Cardiac fibroblast (primary cell): ENCODE results near the gene RASGRP2.

Experiments
- DNase-seq, 2 donors: peaks; one replicate each; pipeline versions ENCODE4 v3.0.0 to v3.0.0-alpha.2; 2010; ENCODE audit warnings: low read depth in 2 of 2
- H3K4me3 ChIP-seq, 2 donors: replicated peaks in 1 of 2; 1 replicate in 1 of 2; 2 replicates in 1 of 2; pipeline ENCODE4 v1.5.1; 2011; ENCODE audit warnings: low read depth in 2 of 2, low read length in 2 of 2, mild to moderate bottlenecking in 2 of 2, moderate library complexity in 1 of 2
- TF ChIP-seq, protein P1 (sequence below): IDR thresholded peaks from one replicate; pipeline ENCODE4 v1.5.1; 2011; ENCODE audit warnings: low read depth, mild to moderate bottlenecking, low read length, inconsistent platforms

The RASGRP2 gene

DNA sequence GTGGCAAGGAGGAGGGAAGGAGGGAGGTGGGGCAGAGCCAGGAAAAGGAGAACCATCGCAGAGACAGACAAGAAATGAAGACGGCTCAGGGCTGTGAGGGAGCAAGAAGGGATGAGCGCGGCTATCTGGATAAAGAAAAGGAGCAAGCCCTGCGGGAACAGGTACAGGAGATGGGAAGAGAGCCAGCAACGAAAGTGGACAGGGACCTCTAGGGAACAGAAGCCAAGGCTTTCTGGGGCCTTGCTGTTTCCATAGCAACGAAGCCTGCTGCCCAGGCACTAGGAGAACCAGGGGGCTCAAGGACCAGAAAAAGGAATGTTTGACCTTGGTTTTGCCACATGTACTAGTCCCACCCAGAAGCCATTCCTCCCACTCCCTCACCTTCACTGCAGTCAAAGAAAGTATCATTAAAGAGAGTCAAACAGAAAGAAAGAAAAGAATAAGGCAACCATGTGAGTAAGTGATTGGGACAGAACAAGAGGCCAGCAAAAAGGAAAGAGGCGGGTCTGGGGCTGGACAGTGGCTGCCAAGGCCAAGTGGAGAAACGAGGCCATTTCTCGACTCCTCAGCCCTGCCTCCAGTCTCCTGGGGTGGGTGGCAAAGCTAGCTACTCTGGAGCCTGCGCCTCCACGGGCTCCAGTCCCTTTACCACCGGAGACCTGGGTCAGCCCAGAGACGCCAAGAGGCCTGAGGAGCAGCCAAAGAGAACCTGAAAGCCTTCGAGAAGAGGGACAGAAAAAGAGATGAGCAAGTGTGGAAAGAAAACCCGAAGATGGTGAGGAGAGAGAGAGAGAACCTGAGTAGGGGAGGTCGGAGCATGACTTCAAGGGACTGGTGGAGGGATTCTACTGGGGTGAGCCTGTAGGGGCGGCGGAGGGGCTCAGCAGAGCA, 56.1 kb downstream of the RASGRP2 start:
- DNase-seq, result peak; percentile 16 to 21
- TF ChIP-seq, protein P1, sequence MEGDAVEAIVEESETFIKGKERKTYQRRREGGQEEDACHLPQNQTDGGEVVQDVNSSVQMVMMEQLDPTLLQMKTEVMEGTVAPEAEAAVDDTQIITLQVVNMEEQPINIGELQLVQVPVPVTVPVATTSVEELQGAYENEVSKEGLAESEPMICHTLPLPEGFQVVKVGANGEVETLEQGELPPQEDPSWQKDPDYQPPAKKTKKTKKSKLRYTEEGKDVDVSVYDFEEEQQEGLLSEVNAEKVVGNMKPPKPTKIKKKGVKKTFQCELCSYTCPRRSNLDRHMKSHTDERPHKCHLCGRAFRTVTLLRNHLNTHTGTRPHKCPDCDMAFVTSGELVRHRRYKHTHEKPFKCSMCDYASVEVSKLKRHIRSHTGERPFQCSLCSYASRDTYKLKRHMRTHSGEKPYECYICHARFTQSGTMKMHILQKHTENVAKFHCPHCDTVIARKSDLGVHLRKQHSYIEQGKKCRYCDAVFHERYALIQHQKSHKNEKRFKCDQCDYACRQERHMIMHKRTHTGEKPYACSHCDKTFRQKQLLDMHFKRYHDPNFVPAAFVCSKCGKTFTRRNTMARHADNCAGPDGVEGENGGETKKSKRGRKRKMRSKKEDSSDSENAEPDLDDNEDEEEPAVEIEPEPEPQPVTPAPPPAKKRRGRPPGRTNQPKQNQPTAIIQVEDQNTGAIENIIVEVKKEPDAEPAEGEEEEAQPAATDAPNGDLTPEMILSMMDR, result no peak
- H3K4me3 ChIP-seq, result no peak overlapping the region

DNA sequence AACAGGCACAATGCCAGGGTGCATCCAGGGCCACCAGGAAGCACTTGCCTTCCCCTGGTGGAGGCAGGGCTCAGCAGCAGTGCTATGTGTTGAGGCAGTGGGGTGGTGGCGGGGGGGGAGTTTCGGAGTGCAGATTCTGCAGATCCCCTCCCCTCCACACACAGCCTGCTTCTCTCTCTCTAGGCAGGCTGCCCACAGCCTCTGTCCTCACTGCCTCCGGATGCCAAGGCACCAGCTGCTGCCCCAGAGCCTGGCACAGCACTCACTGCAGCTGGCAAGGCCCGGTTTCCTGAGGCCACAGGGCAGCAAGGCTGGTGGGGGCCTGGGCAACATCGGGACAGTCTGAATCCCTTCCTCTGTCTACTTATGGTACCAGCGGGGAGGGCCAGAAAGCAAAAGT, 56.7 kb downstream of the RASGRP2 start:
- no peak overlapping the region for H3K4me3 ChIP-seq
- TF ChIP-seq, protein P1, result no peak
- peak in 1 of 2 donors; percentile 5 for DNase-seq

DNA sequence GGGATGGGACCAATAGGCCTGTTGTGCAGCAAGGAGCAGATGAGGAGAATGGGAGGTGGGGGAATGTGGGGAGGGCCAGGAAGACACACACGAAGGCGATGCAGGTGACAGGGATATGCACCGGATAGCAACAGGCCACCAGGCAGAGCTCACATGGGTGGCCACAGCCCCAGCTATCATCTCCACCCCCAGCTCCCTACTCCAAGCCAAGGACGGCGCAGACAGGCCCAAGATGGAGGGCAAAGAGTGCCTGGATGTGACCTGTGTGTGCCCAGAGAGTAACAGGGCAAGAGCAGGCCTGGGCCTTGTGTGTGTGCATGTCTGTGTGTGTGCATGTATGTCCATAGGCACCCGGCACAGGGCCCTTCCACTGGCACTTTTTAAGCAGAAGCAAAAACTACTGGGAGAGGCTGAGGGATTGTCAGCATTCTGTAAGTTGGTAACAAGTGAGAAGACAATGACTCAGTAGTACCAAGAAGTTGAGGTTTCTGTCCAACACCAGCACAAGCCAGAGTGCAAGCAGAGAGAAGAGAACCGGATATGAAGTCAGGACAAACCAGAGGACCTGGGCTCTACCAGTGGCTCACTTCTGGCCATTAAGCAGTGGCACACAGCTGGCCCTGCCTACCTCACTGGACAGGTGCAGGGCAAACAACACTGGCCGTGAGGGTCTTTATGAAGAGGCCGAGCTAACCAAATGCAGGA, 57.3 kb downstream of the RASGRP2 start:
- H3K4me3 ChIP-seq, result no peak overlapping the region
- DNase-seq, result no peak
- TF ChIP-seq, protein P1, result no peak

DNA sequence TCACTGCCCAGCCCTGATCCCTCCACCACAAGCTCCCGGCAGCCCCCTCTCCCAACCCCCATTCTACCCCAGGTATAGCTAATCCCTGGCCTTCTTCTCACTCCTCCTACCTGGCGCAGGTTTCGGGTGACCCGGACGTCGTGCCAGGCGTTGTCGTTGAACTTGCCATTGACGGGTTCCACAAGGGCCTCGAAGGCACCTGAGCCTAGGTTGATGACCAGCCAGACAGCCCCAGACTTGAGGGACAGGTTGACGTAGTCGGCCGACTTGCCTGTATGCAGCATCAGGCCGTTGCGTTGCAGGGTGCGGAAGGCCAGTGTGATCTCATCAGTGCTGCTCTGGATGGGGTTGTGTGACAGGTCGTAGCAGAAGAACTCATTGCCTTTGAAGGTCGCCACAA, 58.4 kb downstream of the RASGRP2 start:
- TF ChIP-seq, protein P1, result no peak
- DNase-seq, result no peak
- no peak overlapping the region for H3K4me3 ChIP-seq

DNA sequence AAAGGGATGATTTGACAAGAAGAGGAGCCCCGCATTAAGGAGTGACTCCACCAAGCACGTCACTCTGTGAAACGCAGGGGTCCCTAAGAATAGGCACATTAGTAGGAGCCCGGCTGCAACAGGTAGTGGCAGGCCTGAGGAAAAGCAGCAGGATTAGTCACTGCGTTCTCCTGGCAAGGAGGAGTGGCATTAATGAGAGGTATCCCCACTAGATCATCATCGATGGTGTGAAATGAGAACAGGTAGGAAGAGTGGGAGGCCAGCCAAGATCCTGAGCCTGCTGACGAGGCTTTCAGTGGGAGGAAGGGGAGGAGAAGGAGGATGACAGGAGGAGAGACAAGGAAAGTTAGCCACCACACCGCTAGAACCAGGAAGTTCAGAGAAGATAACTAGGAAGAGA, 59.6 kb downstream of the RASGRP2 start:
- TF ChIP-seq, protein P1, result no peak
- DNase-seq, result no peak
- no peak overlapping the region for H3K4me3 ChIP-seq

DNA sequence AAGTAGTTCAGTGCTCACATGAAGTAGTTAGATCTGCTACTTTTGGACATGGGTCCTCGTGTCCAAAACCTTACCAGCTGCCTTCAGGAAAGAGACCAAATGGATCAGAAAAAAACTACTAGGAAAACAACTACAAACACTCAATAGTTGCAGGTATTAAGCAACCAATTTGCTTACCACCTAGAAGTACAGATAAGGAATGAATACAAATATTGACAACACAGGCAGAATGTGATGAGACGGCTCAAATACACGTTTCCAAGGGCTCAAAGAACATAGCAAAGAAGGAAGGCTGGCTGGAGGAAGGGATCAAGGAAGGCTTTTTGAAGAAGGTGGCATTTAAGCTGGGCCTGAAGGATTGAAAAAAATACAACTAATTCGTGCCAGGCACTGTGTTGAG, 62.8 kb downstream of the RASGRP2 start:
- no peak for DNase-seq
- H3K4me3 ChIP-seq, result no peak overlapping the region
- TF ChIP-seq, protein P1, result no peak
